Muscle layer of duodenum (tissue), 2 donors: ENCODE data around the gene COL6A6.

Experiments used
- H3K27ac ChIP-seq: one replicate; pipeline ENCODE4 v1.7.0; 2013; ENCODE audit warnings: mild to moderate bottlenecking, low read length
- H3K27me3 ChIP-seq: one replicate; pipeline ENCODE4 v1.7.0; 2013; ENCODE audit warnings: low read depth, mild to moderate bottlenecking, control low read depth, low read length
- H3K36me3 ChIP-seq, 2 donors: one replicate each; pipeline ENCODE4 v1.7.0; 2013; ENCODE audit warnings: low read length in 2 of 2, control low read depth in 1 of 2, mild to moderate bottlenecking in 1 of 2; ENCODE audit not compliant: insufficient read depth in 2 of 2, control insufficient read depth in 1 of 2
- H3K4me1 ChIP-seq, 2 donors: one replicate each; pipeline ENCODE4 v1.7.0; 2013; ENCODE audit warnings: low read length in 2 of 2, mild to moderate bottlenecking in 2 of 2, control low read depth in 1 of 2, moderate library complexity in 1 of 2; ENCODE audit not compliant: insufficient read depth in 2 of 2, control insufficient read depth in 1 of 2
- H3K4me3 ChIP-seq, 2 donors: one replicate each; pipeline ENCODE4 v1.7.0; 2013; ENCODE audit warnings: low read length in 2 of 2, low read depth in 1 of 2, mild to moderate bottlenecking in 1 of 2
- H3K9me3 ChIP-seq, 2 donors: one replicate each; pipeline ENCODE4 v1.7.0; 2013; ENCODE audit warnings: low read length in 2 of 2, control low read depth in 1 of 2, mild to moderate bottlenecking in 1 of 2; ENCODE audit not compliant: control insufficient read depth in 1 of 2
- donor health status: healthy.

COL6A6 gene

DNA sequence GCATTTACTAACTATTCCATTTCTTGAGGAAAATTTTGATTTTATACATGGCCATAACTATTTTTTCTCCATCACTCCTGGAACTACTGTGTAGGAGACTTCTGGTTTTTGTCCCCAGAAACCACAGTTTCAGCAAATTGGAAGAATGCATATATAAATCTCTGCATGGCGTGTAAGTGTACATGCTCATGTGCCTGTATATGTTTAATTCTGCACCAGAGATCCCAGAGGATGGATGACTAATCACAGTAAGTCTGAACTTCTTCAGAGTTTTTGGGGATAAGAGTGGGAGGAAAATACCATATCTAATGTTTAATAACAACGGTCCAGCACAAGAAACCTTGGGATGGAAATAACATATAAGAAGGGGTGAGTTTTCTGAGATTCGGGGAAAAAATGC lies 10.9 kb upstream of the COL6A6 start:
- no peaks in the 10 kb centered on the region for H3K27me3 ChIP-seq
- H3K4me1 ChIP-seq = no peaks in the 10 kb centered on the region
- H3K36me3 ChIP-seq = no peaks in the 10 kb centered on the region
- no peaks in the 10 kb centered on the region for H3K9me3 ChIP-seq
- H3K4me3 ChIP-seq = no peak overlapping the region
- H3K27ac ChIP-seq = no peak overlapping the region

DNA sequence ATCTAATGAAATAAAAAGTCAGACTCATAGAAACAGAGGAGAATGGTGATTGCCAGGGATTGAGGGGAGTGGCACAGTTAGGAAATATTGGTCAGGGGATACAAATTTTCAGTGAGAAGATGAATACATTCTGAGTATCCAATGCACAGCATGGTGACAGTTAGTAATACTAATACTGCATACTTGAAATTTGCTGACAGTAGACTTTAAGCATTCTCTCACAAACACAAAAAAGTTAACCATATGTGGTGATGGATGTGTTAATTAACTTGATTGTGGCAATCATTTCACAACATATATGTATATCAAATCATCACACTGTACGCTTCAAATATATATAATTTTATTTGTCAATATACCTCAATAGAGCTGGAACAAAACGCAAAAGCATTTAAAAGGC lies 9.2 kb upstream of the COL6A6 start:
- H3K27ac ChIP-seq = no peak overlapping the region
- no peaks in the 10 kb centered on the region for H3K27me3 ChIP-seq
- no peak overlapping the region for H3K4me3 ChIP-seq
- no peaks in the 10 kb centered on the region for H3K4me1 ChIP-seq
- no peaks in the 10 kb centered on the region for H3K36me3 ChIP-seq
- no peaks in the 10 kb centered on the region for H3K9me3 ChIP-seq

DNA sequence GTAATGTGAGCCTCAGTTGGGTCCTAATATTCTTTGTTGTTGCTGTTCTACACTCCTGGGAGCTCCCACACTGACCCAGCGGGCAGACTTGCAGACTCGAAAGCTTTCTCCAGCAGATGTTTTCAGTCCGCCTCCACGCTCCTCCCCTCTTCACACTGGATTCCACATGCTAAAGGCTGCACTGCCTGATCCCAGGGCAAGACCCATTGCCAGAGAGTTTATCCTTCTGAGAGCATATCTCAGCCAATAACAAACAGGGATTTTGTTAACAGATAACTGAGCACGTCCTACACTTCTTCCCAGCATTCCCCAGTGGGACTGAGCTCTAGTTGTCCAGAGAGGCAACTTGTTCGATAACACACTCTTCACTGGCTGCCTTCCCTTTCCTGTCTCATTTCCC lies 8.0 kb upstream of the COL6A6 start:
- Histone ChIP-seq H3K9me3 (no peaks in the 10 kb centered on the region), H3K27ac (no peak overlapping the region), H3K27me3 (no peaks in the 10 kb centered on the region), H3K4me1 (no peaks in the 10 kb centered on the region), H3K36me3 (no peaks in the 10 kb centered on the region), H3K4me3 (no peak overlapping the region)

DNA sequence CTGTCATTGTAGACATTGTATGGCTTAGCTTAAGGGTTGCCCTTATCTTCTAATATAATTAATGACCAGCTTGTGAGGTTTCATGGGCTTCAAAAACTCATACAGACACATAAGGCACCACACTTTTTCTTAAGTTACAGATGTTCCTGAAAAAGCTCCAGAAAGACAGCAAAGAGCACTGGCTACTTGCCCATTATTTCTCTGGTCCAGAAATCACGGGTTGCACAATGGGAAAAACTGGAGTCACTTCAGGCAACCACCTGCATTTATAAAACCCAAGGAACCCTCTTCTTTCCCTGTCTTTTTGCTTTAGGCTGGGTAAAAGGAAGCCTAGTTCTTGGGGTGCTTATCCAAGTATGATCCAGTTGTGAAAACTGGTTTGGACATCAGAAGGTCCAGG lies 2.3 kb upstream of the COL6A6 start:
- peaks cover 9% of the 10 kb centered on the region for H3K27me3 ChIP-seq
- no peak overlapping the region for H3K4me3 ChIP-seq
- H3K27ac ChIP-seq = no peak overlapping the region
- no peaks in the 10 kb centered on the region for H3K9me3 ChIP-seq
- no peaks in the 10 kb centered on the region for H3K36me3 ChIP-seq
- peaks cover 0 to 7% of the 10 kb centered on the region in 2 donors for H3K4me1 ChIP-seq

DNA sequence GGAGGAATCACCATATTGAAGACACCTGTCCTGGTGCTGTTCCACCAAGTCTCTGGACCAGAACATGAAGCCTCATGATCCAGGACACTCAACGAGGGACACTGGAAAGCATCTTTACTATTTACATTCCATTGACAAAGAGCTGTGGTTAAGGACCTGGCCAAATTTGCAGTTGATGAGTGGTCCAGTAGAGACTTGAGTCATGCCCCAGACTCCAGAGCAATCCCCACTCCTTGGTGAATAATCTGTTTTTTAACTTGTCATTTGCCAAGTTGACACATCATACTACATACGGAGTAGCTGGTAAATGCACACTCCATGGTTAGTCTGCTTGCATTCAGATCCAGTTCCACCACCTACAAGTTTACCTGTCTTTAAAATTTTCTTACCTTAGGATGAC lies 1.2 kb upstream of the COL6A6 start:
- Histone ChIP-seq H3K27ac (no peak overlapping the region), H3K27me3 (peaks cover 9% of the 10 kb centered on the region), H3K9me3 (no peaks in the 10 kb centered on the region), H3K4me3 (no peak overlapping the region), H3K36me3 (no peaks in the 10 kb centered on the region), H3K4me1 (peaks cover 0 to 7% of the 10 kb centered on the region in 2 donors)

DNA sequence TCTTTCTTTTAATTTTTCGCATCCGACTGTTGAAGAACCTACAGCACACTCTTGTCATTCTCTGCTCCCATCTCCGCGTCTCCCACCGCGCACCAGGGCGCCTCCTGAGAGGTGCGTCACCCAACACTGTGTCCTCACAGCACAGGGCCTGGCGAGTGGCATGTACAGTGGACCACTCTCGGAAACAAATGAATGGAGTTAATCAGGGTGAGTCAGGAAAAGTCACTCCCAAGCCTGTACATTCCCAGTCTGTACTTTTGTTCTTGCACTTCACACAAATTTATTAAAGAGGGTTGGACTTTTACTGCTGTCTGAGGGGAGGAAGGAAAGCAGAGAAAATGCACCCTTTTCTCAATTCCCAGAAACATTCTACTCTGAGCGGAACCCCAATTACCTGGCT lies 625 bp downstream of the COL6A6 start:
- no peaks in the 10 kb centered on the region for H3K9me3 ChIP-seq
- H3K36me3 ChIP-seq = no peaks in the 10 kb centered on the region
- H3K4me1 ChIP-seq = peaks cover 0 to 7% of the 10 kb centered on the region in 2 donors
- no peak overlapping the region for H3K4me3 ChIP-seq
- peaks cover 9% of the 10 kb centered on the region for H3K27me3 ChIP-seq
- H3K27ac ChIP-seq = no peak overlapping the region

DNA sequence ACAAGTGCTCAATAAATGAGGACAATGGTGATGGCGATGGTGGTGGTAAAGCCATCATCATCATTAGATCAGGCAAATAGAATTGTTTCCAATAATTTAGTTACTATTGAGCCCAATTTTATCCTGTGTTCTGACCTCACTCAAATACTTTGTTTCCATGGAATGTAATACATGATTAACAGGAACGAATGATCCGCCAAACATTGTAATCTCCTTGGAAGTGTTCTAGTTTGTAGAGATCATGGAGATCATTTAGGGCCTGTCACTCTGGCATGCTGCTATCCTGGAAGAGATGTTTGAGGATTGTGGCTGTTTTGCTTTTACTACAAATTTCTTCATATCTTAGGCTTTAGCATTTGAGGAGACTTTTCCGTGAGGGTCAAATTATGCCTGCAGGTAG lies 2.8 kb downstream of the COL6A6 start:
- no peaks in the 10 kb centered on the region for H3K9me3 ChIP-seq
- peaks cover 9% of the 10 kb centered on the region for H3K27me3 ChIP-seq
- no peaks in the 10 kb centered on the region for H3K36me3 ChIP-seq
- H3K4me1 ChIP-seq = peaks cover 0 to 7% of the 10 kb centered on the region in 2 donors
- H3K27ac ChIP-seq = no peak overlapping the region
- no peak overlapping the region for H3K4me3 ChIP-seq

DNA sequence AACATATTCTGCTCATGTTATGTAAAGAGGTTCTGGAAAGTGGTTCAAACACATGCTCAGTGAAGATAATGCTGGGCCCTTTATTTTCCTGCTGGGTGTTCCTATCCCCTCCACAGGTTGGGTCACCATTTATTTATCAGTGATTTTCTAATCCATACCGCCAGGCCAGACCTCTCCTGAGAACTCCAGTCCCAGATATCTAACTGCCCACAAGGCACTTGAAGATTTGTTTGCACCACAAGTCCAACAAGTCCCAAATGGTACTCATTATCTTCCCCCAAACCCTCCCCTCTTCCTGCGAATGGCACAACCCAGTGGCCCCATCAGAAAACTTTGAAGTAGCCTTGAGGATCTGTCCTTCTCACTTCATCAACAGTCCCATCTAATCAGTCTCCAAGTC lies 5.4 kb downstream of the COL6A6 start:
- no peaks in the 10 kb centered on the region for H3K36me3 ChIP-seq
- no peak overlapping the region for H3K27ac ChIP-seq
- H3K27me3 ChIP-seq = peaks cover 6% of the 10 kb centered on the region
- H3K4me3 ChIP-seq = no peak overlapping the region
- H3K9me3 ChIP-seq = no peaks in the 10 kb centered on the region
- no peaks in the 10 kb centered on the region for H3K4me1 ChIP-seq

DNA sequence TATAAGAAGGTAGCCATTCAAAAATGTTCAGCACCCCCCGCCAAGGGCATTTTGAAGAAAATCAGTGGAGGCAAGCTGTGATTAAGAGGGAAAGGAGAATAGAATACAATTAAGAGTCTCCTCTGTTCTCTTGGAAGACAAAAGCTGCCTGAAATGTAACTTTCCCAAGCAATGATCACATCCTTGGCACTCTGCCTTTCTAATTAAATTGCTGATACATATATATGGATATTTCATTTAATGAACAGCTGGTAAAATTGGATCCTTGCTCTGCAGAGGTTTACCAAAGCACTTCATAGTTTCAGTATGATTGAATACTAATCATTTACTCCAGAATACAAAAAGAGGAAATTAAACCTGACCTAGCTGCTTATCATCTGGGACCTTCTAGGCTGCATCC lies 10.4 kb downstream of the COL6A6 start:
- no peaks in the 10 kb centered on the region for H3K27me3 ChIP-seq
- no peaks in the 10 kb centered on the region for H3K36me3 ChIP-seq
- H3K4me1 ChIP-seq = no peaks in the 10 kb centered on the region
- no peak overlapping the region for H3K27ac ChIP-seq
- H3K9me3 ChIP-seq = no peaks in the 10 kb centered on the region
- no peak overlapping the region for H3K4me3 ChIP-seq

DNA sequence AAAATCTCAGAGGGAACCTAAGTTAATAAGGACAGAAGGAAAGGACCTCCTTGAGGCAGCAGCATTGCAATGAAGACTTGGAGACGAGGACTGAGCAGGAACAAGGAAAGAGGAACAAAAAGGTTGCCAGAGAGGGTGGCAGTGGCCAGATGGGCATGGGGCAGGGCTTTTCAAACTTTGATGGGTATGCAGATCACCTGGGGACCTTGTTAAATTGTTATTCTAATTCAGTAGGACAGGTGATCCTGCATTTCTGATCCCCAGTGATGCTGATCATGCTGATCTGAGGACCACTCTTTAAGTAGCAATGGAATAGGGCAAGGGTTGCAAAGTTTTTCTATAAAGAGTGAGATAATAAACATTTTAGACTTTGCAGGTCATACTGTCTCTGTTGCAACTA lies 11.1 kb downstream of the COL6A6 start:
- no peaks in the 10 kb centered on the region for H3K27me3 ChIP-seq
- no peak overlapping the region for H3K4me3 ChIP-seq
- H3K9me3 ChIP-seq = no peaks in the 10 kb centered on the region
- H3K36me3 ChIP-seq = no peaks in the 10 kb centered on the region
- H3K4me1 ChIP-seq = no peaks in the 10 kb centered on the region
- H3K27ac ChIP-seq = no peak overlapping the region

DNA sequence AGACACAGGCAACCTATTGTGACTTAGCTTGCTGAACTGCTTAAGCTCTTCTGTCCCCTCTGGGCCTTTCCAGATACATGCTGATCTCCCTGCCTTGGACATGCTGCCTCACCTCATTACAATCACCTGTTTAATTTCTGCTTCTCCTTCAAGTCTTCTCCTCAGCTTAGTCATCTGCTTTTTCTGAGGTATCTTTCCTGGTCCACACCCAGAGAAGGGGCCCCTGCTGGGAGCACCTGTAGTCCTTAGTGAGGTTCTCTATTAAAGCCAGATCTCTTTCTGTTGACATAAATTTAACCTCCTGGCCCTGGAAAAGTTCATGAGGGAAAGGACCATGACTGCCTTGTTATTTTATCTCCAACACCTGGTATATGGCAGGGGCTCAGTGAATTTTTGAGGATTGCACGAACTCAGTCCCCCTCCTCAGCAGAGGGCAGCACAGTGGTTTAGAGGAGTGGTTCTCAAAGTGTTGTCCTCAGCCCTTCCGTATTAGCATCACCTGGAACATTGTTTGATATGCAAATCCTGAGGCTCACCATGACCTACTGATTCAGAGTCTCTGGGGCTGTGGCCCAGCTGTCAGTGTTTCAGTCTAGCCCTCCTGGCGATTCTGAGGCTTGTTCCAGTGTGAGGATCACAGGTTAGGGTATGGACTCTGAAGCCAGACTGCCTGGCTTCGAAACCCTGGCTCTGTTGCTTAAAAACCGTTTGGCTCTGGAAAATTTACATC lies 12.7 kb downstream of the COL6A6 start:
- no peaks in the 10 kb centered on the region for H3K27me3 ChIP-seq
- no peaks in the 10 kb centered on the region for H3K36me3 ChIP-seq
- H3K9me3 ChIP-seq = no peaks in the 10 kb centered on the region
- H3K27ac ChIP-seq = no peak overlapping the region
- H3K4me3 ChIP-seq = no peak overlapping the region
- H3K4me1 ChIP-seq = no peaks in the 10 kb centered on the region

DNA sequence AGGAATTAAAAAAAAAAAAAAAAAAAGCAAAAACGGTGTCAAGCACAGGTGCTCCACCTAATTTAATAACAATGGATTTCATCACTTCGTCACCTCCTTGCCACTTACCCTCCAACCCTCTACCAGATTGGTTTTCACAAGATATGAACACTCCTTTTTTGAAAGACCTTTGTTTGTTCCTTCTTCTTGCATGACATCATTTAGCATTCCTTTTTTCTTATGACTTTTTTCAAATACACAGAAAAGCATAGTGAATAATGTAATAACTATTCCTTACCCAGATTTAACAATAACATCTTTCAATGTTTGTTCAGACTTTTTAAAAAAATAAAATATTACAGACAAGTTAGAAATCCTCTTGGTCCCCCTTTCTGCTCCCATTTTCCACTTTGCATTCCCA lies 16.3 kb downstream of the COL6A6 start:
- Histone ChIP-seq H3K9me3 (no peaks in the 10 kb centered on the region), H3K4me3 (no peak overlapping the region), H3K4me1 (no peaks in the 10 kb centered on the region), H3K36me3 (no peaks in the 10 kb centered on the region), H3K27me3 (no peaks in the 10 kb centered on the region), H3K27ac (no peak overlapping the region)
